ENCODE results near the gene ADAM19. TPM values are rescaled to one million over a fixed set of nuclear protein-coding genes. Genes with fewer than 3 reads are reported as not detected.

Gene ADAM19
- total RNA-seq, 1 experiment from 2014 or later = 0.47 TPM

DNA sequence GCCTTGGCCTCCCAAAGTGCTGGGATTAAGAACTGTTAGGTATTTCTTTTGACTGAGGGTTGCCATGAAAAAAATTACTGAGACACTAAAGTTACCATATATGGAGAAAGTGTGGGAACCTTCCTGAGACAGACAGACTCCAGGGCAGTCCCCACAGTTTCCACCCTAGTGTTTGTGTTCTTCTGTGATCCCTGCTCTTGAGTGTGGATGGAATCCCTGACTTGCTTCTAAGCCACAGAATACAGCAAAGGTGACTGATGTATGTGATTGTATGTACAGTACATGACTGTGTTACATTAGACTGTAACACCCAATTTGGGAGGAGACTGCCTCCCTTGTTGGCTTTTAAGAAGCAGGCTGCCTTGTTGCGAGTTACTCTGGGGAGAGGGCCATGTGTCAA lies 24.7 kb upstream of the ADAM19 start:
- Mint-ChIP-seq H3K27ac (ENCODE audit: low read depth, unreplicated experiment) (no peak overlapping the region), H3K4me3 (ENCODE audit: unreplicated experiment) (no peak overlapping the region), H3K36me3 (ENCODE audit: insufficient read depth, unreplicated experiment) (peaks cover 6% of the 10 kb centered on the region), H3K27me3 (ENCODE audit: insufficient read depth, unreplicated experiment) (no peaks in the 10 kb centered on the region), H3K9me3 (ENCODE audit: unreplicated experiment) (no peaks in the 10 kb centered on the region), H3K4me1 (ENCODE audit: insufficient read depth, unreplicated experiment) (peaks cover 20% of the 10 kb centered on the region)
- no peak for TF ChIP-seq CTCF (IDR thresholded peaks at IDR 0.05; ENCODE audit: unreplicated experiment)
- BruUV-seq (replicated peaks) = no TSS peak
- DNase-seq (ENCODE audit: unreplicated experiment) = no peak
- POLR2A ChIA-PET = no interaction called here
- intact Hi-C loops (cut with micrococcal nuclease) = no loop called here
- CTCF ChIA-PET = interaction anchor here (0.6 kb wide), 1 partner anchor 13 kb away, joined by 3 read pairs; no protein-coding TSS in a partner anchor

DNA sequence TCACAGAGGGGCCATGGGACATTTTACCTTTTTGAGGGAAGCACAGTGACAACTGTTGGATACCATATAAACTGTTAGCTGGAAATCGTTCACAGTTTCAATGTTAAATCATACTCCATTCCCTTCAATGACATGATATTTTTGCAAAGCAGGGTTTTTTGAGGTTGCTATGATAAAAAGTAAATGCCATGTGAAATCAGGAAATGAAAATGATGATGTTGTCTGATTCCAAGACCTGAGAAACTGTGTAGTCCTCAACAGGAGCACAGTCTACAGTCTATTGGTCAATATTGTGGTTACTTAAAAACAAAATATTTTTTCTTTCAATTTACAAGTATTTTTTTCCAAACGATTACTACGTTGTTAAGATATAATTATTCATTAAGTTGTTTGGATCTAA lies 24.0 kb upstream of the ADAM19 start:
- no peak for TF ChIP-seq CTCF (IDR thresholded peaks at IDR 0.05; ENCODE audit: unreplicated experiment)
- Mint-ChIP-seq H3K4me1 (ENCODE audit: insufficient read depth, unreplicated experiment) (peaks cover 20% of the 10 kb centered on the region), H3K36me3 (ENCODE audit: insufficient read depth, unreplicated experiment) (peaks cover 6% of the 10 kb centered on the region), H3K27ac (ENCODE audit: low read depth, unreplicated experiment) (no peak overlapping the region), H3K4me3 (ENCODE audit: unreplicated experiment) (no peak overlapping the region), H3K27me3 (ENCODE audit: insufficient read depth, unreplicated experiment) (no peaks in the 10 kb centered on the region), H3K9me3 (ENCODE audit: unreplicated experiment) (no peaks in the 10 kb centered on the region)
- intact Hi-C loops (cut with micrococcal nuclease) = no loop called here
- ChIA-PET POLR2A (interaction anchor here (1.2 to 1.3 kb wide), 2 partner anchors 13 to 31 kb away, joined by 3 to 4 read pairs; no protein-coding TSS in a partner anchor), CTCF (no interaction called here)
- DNase-seq (ENCODE audit: unreplicated experiment) = no peak
- BruUV-seq (replicated peaks) = no TSS peak

- Mint-ChIP-seq H3K27me3 (ENCODE audit: insufficient read depth, unreplicated experiment) (no peaks in the 10 kb centered on the region), H3K36me3 (ENCODE audit: insufficient read depth, unreplicated experiment) (peaks cover 6% of the 10 kb centered on the region), H3K4me1 (ENCODE audit: insufficient read depth, unreplicated experiment) (peaks cover 10% of the 10 kb centered on the region), H3K9me3 (ENCODE audit: unreplicated experiment) (no peaks in the 10 kb centered on the region), H3K4me3 (ENCODE audit: unreplicated experiment) (no peak overlapping the region), H3K27ac (ENCODE audit: low read depth, unreplicated experiment) (no peak overlapping the region)
- DNase-seq (ENCODE audit: unreplicated experiment) = no peak
- CTCF ChIA-PET = no interaction called here
- no peak for TF ChIP-seq CTCF (IDR thresholded peaks at IDR 0.05; ENCODE audit: unreplicated experiment)
- BruUV-seq (replicated peaks) = no TSS peak
- POLR2A ChIA-PET = interaction anchor here (0.6 to 1.3 kb wide), 3 partner anchors 14 to 113 kb away, joined by 3 to 4 read pairs (median 3); no protein-coding TSS in a partner anchor
- intact Hi-C loops (cut with micrococcal nuclease) = no loop called here
These were observed 22.9 kb upstream of the ADAM19 start for GRCh38 chr5:157598350-157598936.

- BruUV-seq (replicated peaks) = no TSS peak
- Mint-ChIP-seq H3K27ac (ENCODE audit: low read depth, unreplicated experiment) (no peak overlapping the region), H3K36me3 (ENCODE audit: insufficient read depth, unreplicated experiment) (peaks cover 2% of the 10 kb centered on the region), H3K9me3 (ENCODE audit: unreplicated experiment) (no peaks in the 10 kb centered on the region), H3K4me3 (ENCODE audit: unreplicated experiment) (no peak overlapping the region), H3K27me3 (ENCODE audit: insufficient read depth, unreplicated experiment) (no peaks in the 10 kb centered on the region), H3K4me1 (ENCODE audit: insufficient read depth, unreplicated experiment) (peaks cover under 1% of the 10 kb centered on the region)
- intact Hi-C loops (cut with micrococcal nuclease) = no loop called here
- DNase-seq (ENCODE audit: unreplicated experiment) = no peak
- POLR2A ChIA-PET = no interaction called here
- CTCF ChIA-PET = interaction anchor here (0.8 to 2.0 kb wide), 5 partner anchors 9 to 120 kb away, joined by 3 to 6 read pairs (median 4); no protein-coding TSS in a partner anchor
- TF ChIP-seq CTCF (IDR thresholded peaks at IDR 0.05; ENCODE audit: unreplicated experiment) = no peak
These were observed 21.7 kb upstream of the ADAM19 start for GRCh38 chr5:157597277-157597676.

All from MCF 10A (cell line).